Measurements from ENCODE around the gene DNAL4. TPM values are rescaled to one million over a fixed set of nuclear protein-coding genes. Genes with fewer than 3 reads are reported as not detected.

The DNAL4 gene
- total RNA-seq, 1 experiment from 2014 or later, result 18.3 TPM

- BruUV-seq (replicated peaks), result no TSS peak
- Mint-ChIP-seq H3K36me3 (ENCODE audit: insufficient read depth, unreplicated experiment) (peaks cover 80% of the 10 kb centered on the region), H3K27me3 (ENCODE audit: insufficient read depth, unreplicated experiment) (no peaks in the 10 kb centered on the region), H3K27ac (ENCODE audit: low read depth, unreplicated experiment) (no peak overlapping the region), H3K9me3 (ENCODE audit: unreplicated experiment) (no peaks in the 10 kb centered on the region), H3K4me1 (ENCODE audit: insufficient read depth, unreplicated experiment) (peaks cover 11% of the 10 kb centered on the region), H3K4me3 (ENCODE audit: unreplicated experiment) (no peak overlapping the region)
- intact Hi-C loops (cut with micrococcal nuclease), result no loop called here
- no peak for DNase-seq (ENCODE audit: unreplicated experiment)
- ChIA-PET POLR2A (interaction anchor here (0.6 to 2.0 kb wide), 2 partner anchors 19 to 391 kb away, joined by 3 to 4 read pairs; no protein-coding TSS in a partner anchor), CTCF (no interaction called here)
- TF ChIP-seq CTCF (IDR thresholded peaks at IDR 0.05; ENCODE audit: unreplicated experiment), result no peak
These were observed 56.5 kb downstream of the DNAL4 start for GRCh38 chr22:38737302-38738060.

- peaks cover 79% of the 10 kb centered on the region for H3K36me3 Mint-ChIP-seq (ENCODE audit: insufficient read depth, unreplicated experiment)
- BruUV-seq (replicated peaks), result no TSS peak
- no peak overlapping the region for H3K27ac Mint-ChIP-seq (ENCODE audit: low read depth, unreplicated experiment)
- no peak overlapping the region for H3K4me3 Mint-ChIP-seq (ENCODE audit: unreplicated experiment)
- no peaks in the 10 kb centered on the region for H3K9me3 Mint-ChIP-seq (ENCODE audit: unreplicated experiment)
- no peak for DNase-seq (ENCODE audit: unreplicated experiment)
- no peak for TF ChIP-seq CTCF (IDR thresholded peaks at IDR 0.05; ENCODE audit: unreplicated experiment)
- intact Hi-C loops (cut with micrococcal nuclease), result no loop called here
- no peaks in the 10 kb centered on the region for H3K27me3 Mint-ChIP-seq (ENCODE audit: insufficient read depth, unreplicated experiment)
- H3K4me1 Mint-ChIP-seq (ENCODE audit: insufficient read depth, unreplicated experiment), result peaks cover 11% of the 10 kb centered on the region
- POLR2A ChIA-PET, result interaction anchor here (1.3 to 2.0 kb wide), 2 partner anchors 13 to 18 kb away, joined by 3 to 4 read pairs; no protein-coding TSS in a partner anchor
- CTCF ChIA-PET, result no interaction called here
These were observed 57.7 kb downstream of the DNAL4 start for GRCh38 chr22:38736257-38736570.

- Mint-ChIP-seq H3K4me3 (ENCODE audit: unreplicated experiment) (no peak overlapping the region), H3K36me3 (ENCODE audit: insufficient read depth, unreplicated experiment) (peaks cover 78% of the 10 kb centered on the region), H3K4me1 (ENCODE audit: insufficient read depth, unreplicated experiment) (peaks cover 11% of the 10 kb centered on the region), H3K27me3 (ENCODE audit: insufficient read depth, unreplicated experiment) (no peaks in the 10 kb centered on the region), H3K27ac (ENCODE audit: low read depth, unreplicated experiment) (no peak overlapping the region), H3K9me3 (ENCODE audit: unreplicated experiment) (no peaks in the 10 kb centered on the region)
- ChIA-PET CTCF (interaction anchor here (1.8 to 2.2 kb wide), 2 partner anchors 9 to 11 kb away, joined by 5 to 8 read pairs; no protein-coding TSS in a partner anchor), POLR2A (interaction anchor here (0.7 to 1.3 kb wide), 2 partner anchors 13 to 19 kb away, joined by 3 to 4 read pairs; no protein-coding TSS in a partner anchor)
- intact Hi-C loops (cut with micrococcal nuclease), result no loop called here
- no peak for DNase-seq (ENCODE audit: unreplicated experiment)
- TF ChIP-seq CTCF (IDR thresholded peaks at IDR 0.05; ENCODE audit: unreplicated experiment), result no peak
- BruUV-seq (replicated peaks), result no TSS peak
These were observed 58.3 kb downstream of the DNAL4 start for GRCh38 chr22:38735465-38736256.

- no peak for TF ChIP-seq CTCF (IDR thresholded peaks at IDR 0.05; ENCODE audit: unreplicated experiment)
- H3K9me3 Mint-ChIP-seq (ENCODE audit: unreplicated experiment), result no peaks in the 10 kb centered on the region
- intact Hi-C loops (cut with micrococcal nuclease), result no loop called here
- POLR2A ChIA-PET, result interaction anchor here (1.3 kb wide), 2 partner anchors 10 to 12 kb away, joined by 3 to 4 read pairs; no protein-coding TSS in a partner anchor
- H3K4me1 Mint-ChIP-seq (ENCODE audit: insufficient read depth, unreplicated experiment), result peaks cover 11% of the 10 kb centered on the region
- no peak for DNase-seq (ENCODE audit: unreplicated experiment)
- peaks cover 81% of the 10 kb centered on the region for H3K36me3 Mint-ChIP-seq (ENCODE audit: insufficient read depth, unreplicated experiment)
- CTCF ChIA-PET, result interaction anchor here (1.8 to 2.2 kb wide), 2 partner anchors 10 kb away, joined by 5 to 8 read pairs; no protein-coding TSS in a partner anchor
- no peak overlapping the region for H3K4me3 Mint-ChIP-seq (ENCODE audit: unreplicated experiment)
- no TSS peak for BruUV-seq (replicated peaks)
- no peak overlapping the region for H3K27ac Mint-ChIP-seq (ENCODE audit: low read depth, unreplicated experiment)
- no peaks in the 10 kb centered on the region for H3K27me3 Mint-ChIP-seq (ENCODE audit: insufficient read depth, unreplicated experiment)
These were observed 58.8 kb downstream of the DNAL4 start for GRCh38 chr22:38735126-38735464.
